Stimulated activated effector memory CD8-positive, alpha-beta T cell treated with anti-CD3 and anti-CD28 coated beads, Interleukin-12 subunit alpha, Interleukin-12 subunit beta, amount 100 ng/mL, for 72 hours (primary cell): ENCODE measurements around the gene TFAM.

Experiments
- ATAC-seq: fragments of 150-1000 bp; cut with Tn5 transposase; 2 replicates; pipeline ENCODE4 v1.10.0; 2021
- DNase-seq, 2 donors: peaks; one replicate each; pipeline ENCODE4 v3.0.0; 2021 to 2022; ENCODE audit warnings: low spot score in 2 of 2
- H3K27ac Mint-ChIP-seq: one replicate; pipeline ENCODE4 v1.8.0; 2022; ENCODE audit warnings: mild to moderate bottlenecking, mixed read lengths
- H3K36me3 Mint-ChIP-seq: one replicate; pipeline ENCODE4 v1.8.0; 2022; ENCODE audit warnings: mild to moderate bottlenecking, mixed read lengths
- H3K4me1 Mint-ChIP-seq: one replicate; pipeline ENCODE4 v1.8.0; 2022; ENCODE audit warnings: mixed read lengths
- H3K4me3 Mint-ChIP-seq: one replicate; pipeline ENCODE4 v1.8.0; 2022; ENCODE audit warnings: mild to moderate bottlenecking, mixed read lengths
- H3K9me3 Mint-ChIP-seq: one replicate; pipeline ENCODE4 v1.8.0; 2022; ENCODE audit warnings: mixed read lengths

The TFAM gene

GRCh38 chr10:58384999-58385783 lies at the start of gene TFAM:
Gene TFAM (plus strand): TSS chr10:58385410. CDS start chr10:58385548, 138 bp downstream.
- H3K4me3 Mint-ChIP-seq: peak within 1 kb of the TSS; percentile 100
- peaks cover 54% of the 10 kb centered on the region for H3K36me3 Mint-ChIP-seq
- DNase-seq (peak; percentile 94 to 99), ATAC-seq (peak; percentile 96)
- no peaks in the 10 kb centered on the region for H3K9me3 Mint-ChIP-seq
- peaks cover 37% of the 10 kb centered on the region for H3K4me1 Mint-ChIP-seq
- peak within 1 kb of the TSS; percentile 98 for H3K27ac Mint-ChIP-seq

GRCh38 chr10:58336242-58336641 lies 49.0 kb upstream of the TFAM start:
- Mint-ChIP-seq H3K4me3 (peak overlapping the region; percentile 92), H3K9me3 (no peaks in the 10 kb centered on the region), H3K27ac (no peak overlapping the region), H3K36me3 (peaks cover 11% of the 10 kb centered on the region), H3K4me1 (peaks cover 32% of the 10 kb centered on the region)
- DNase-seq (no peak), ATAC-seq (no peak)

GRCh38 chr10:58341422-58341821 lies 43.8 kb upstream of the TFAM start:
- Mint-ChIP-seq H3K9me3 (no peaks in the 10 kb centered on the region), H3K27ac (no peak overlapping the region), H3K4me3 (no peak overlapping the region), H3K36me3 (peaks cover 6% of the 10 kb centered on the region), H3K4me1 (peaks cover 27% of the 10 kb centered on the region)
- ATAC-seq (no peak), DNase-seq (no peak)

- ATAC-seq (no peak), DNase-seq (no peak)
- Mint-ChIP-seq H3K27ac (no peak overlapping the region), H3K9me3 (no peaks in the 10 kb centered on the region), H3K4me1 (peaks cover 32% of the 10 kb centered on the region), H3K4me3 (no peak overlapping the region), H3K36me3 (peaks cover 6% of the 10 kb centered on the region)
Observed at GRCh38 chr10:58341947-58342346, 43.3 kb upstream of the TFAM start.

GRCh38 chr10:58347967-58348366 lies 37.2 kb upstream of the TFAM start:
- Mint-ChIP-seq H3K27ac (no peak overlapping the region), H3K36me3 (no peaks in the 10 kb centered on the region), H3K9me3 (no peaks in the 10 kb centered on the region), H3K4me3 (no peak overlapping the region), H3K4me1 (peaks cover 20% of the 10 kb centered on the region)
- no peak for ATAC-seq
- no peak for DNase-seq

GRCh38 chr10:58348571-58349033 lies 36.6 kb upstream of the TFAM start:
- H3K4me3 Mint-ChIP-seq: no peak overlapping the region
- H3K9me3 Mint-ChIP-seq: no peaks in the 10 kb centered on the region
- ATAC-seq: no peak
- no peaks in the 10 kb centered on the region for H3K36me3 Mint-ChIP-seq
- no peak for DNase-seq
- H3K4me1 Mint-ChIP-seq: peaks cover 20% of the 10 kb centered on the region
- H3K27ac Mint-ChIP-seq: no peak overlapping the region

- H3K9me3 Mint-ChIP-seq: no peaks in the 10 kb centered on the region
Observed at GRCh38 chr10:58350023-58350422, 35.2 kb upstream of the TFAM start.

GRCh38 chr10:58350619-58351323 lies 34.4 kb upstream of the TFAM start:
- H3K4me3 Mint-ChIP-seq: no peak overlapping the region
- no peak overlapping the region for H3K27ac Mint-ChIP-seq
- no peaks in the 10 kb centered on the region for H3K9me3 Mint-ChIP-seq
- H3K36me3 Mint-ChIP-seq: no peaks in the 10 kb centered on the region
- DNase-seq: no peak
- ATAC-seq: no peak
- H3K4me1 Mint-ChIP-seq: peaks cover 20% of the 10 kb centered on the region

More at GRCh38 chr10:58350023-58350422, 35.2 kb upstream of the TFAM start:
- H3K4me3 Mint-ChIP-seq: no peak overlapping the region
- no peak for DNase-seq
- peaks cover 20% of the 10 kb centered on the region for H3K4me1 Mint-ChIP-seq
- ATAC-seq: no peak
- no peaks in the 10 kb centered on the region for H3K36me3 Mint-ChIP-seq
- no peak overlapping the region for H3K27ac Mint-ChIP-seq

- no peak for ATAC-seq
Observed at GRCh38 chr10:58351616-58352578, 33.3 kb upstream of the TFAM start.

GRCh38 chr10:58352956-58353610 lies 32.1 kb upstream of the TFAM start:
- no peaks in the 10 kb centered on the region for H3K9me3 Mint-ChIP-seq
- H3K27ac Mint-ChIP-seq: no peak overlapping the region
- no peak for ATAC-seq
- H3K36me3 Mint-ChIP-seq: no peaks in the 10 kb centered on the region
- H3K4me1 Mint-ChIP-seq: peaks cover 18% of the 10 kb centered on the region
- H3K4me3 Mint-ChIP-seq: no peak overlapping the region
- DNase-seq: no peak

More at GRCh38 chr10:58351616-58352578, 33.3 kb upstream of the TFAM start:
- Mint-ChIP-seq H3K4me3 (no peak overlapping the region), H3K9me3 (no peaks in the 10 kb centered on the region), H3K27ac (no peak overlapping the region), H3K36me3 (no peaks in the 10 kb centered on the region), H3K4me1 (peaks cover 15% of the 10 kb centered on the region)
- no peak for DNase-seq

- Mint-ChIP-seq H3K36me3 (peaks cover 5% of the 10 kb centered on the region), H3K4me1 (peaks cover 21% of the 10 kb centered on the region), H3K27ac (no peak overlapping the region), H3K4me3 (no peak overlapping the region), H3K9me3 (no peaks in the 10 kb centered on the region)
- no peak for ATAC-seq
- no peak for DNase-seq
Observed at GRCh38 chr10:58356756-58357155, 28.5 kb upstream of the TFAM start.

GRCh38 chr10:58358314-58358933 lies 26.8 kb upstream of the TFAM start:
- no peaks in the 10 kb centered on the region for H3K9me3 Mint-ChIP-seq
- H3K4me3 Mint-ChIP-seq: no peak overlapping the region
- DNase-seq: no peak
- H3K27ac Mint-ChIP-seq: no peak overlapping the region
- ATAC-seq: no peak
- peaks cover 21% of the 10 kb centered on the region for H3K4me1 Mint-ChIP-seq
- peaks cover 18% of the 10 kb centered on the region for H3K36me3 Mint-ChIP-seq

- Mint-ChIP-seq H3K9me3 (no peaks in the 10 kb centered on the region), H3K4me1 (peaks cover 21% of the 10 kb centered on the region), H3K27ac (no peak overlapping the region), H3K36me3 (peaks cover 23% of the 10 kb centered on the region), H3K4me3 (no peak overlapping the region)
- ATAC-seq (no peak), DNase-seq (no peak)
Observed at GRCh38 chr10:58358947-58359346, 26.3 kb upstream of the TFAM start.

GRCh38 chr10:58359541-58359940 lies 25.7 kb upstream of the TFAM start:
- peaks cover 29% of the 10 kb centered on the region for H3K36me3 Mint-ChIP-seq
- ATAC-seq: peak; percentile 24
- H3K4me3 Mint-ChIP-seq: no peak overlapping the region
- H3K9me3 Mint-ChIP-seq: no peaks in the 10 kb centered on the region
- peaks cover 21% of the 10 kb centered on the region for H3K4me1 Mint-ChIP-seq
- DNase-seq: no peak
- H3K27ac Mint-ChIP-seq: peak overlapping the region; percentile 4
